Adrenal gland (tissue), 12 donors: ENCODE measurements around the gene ANKS1B. TPM values are rescaled to one million over a fixed set of nuclear protein-coding genes. Genes with fewer than 3 reads are reported as not detected.

ENCODE experiments used
- DNase-seq, 7 donors: peaks; one replicate each; pipeline ENCODE4 v3.0.0-alpha.2; 2019 to 2020
- H3K27ac ChIP-seq, 5 donors: fragments of 200-600 bp; sonication (generic) in 4 of 5; 1 replicate in 3 of 5; 2 replicates in 2 of 5; pipeline versions ENCODE4 v1.5.1 to v1.8.0; 2016 to 2020; ENCODE audit warnings: mild to moderate bottlenecking in 1 of 5
- H3K27me3 ChIP-seq: fragments of 200-600 bp; 2 replicates; pipeline ENCODE4 v1.8.0; 2021
- H3K36me3 ChIP-seq, 2 donors: fragments of 200-600 bp; replicated peaks in 1 of 2; 1 replicate in 1 of 2; 2 replicates in 1 of 2; pipeline versions ENCODE4 v1.5.1 to v1.8.0; 2018 to 2022
- H3K4me1 ChIP-seq, 2 donors: fragments of 200-600 bp; replicated peaks in 1 of 2; 1 replicate in 1 of 2; 2 replicates in 1 of 2; pipeline versions ENCODE4 v1.5.1 to v1.8.0; 2018 to 2021
- H3K4me3 ChIP-seq, 4 donors: fragments of 200-600 bp; sonication (generic) in 3 of 4; one replicate each; pipeline ENCODE4 v1.5.1; 2016 to 2018
- H3K9me3 ChIP-seq, 3 donors: fragments of 200-600 bp; sonication (generic) in 1 of 3; replicated peaks in 1 of 3; 1 replicate in 2 of 3; 2 replicates in 1 of 3; pipeline versions ENCODE4 v1.5.1 to v1.8.0; 2016 to 2021
- CTCF ChIP-seq, 6 experiments: fragments of 450-650 bp in 4 of 6; fragments of 200-600 bp in 2 of 6; sonication (generic) in 1 of 6; IDR thresholded peaks; 1 replicate in 5 of 6; 2 replicates in 1 of 6; pipeline versions ENCODE4 v1.5.1 to v1.8.0; 2016 to 2021; ENCODE audit warnings: antibody characterized with exemption in 6 of 6, mild to moderate bottlenecking in 2 of 6, moderate library complexity in 1 of 6
- POLR2A ChIP-seq, 2 donors: fragments of 450-650 bp; IDR thresholded peaks; one replicate each; pipeline ENCODE4 v1.6.1; 2017; ENCODE audit warnings: antibody characterized with exemption in 2 of 2, mild to moderate bottlenecking in 2 of 2, moderate library complexity in 1 of 2
- WGBS, 4 donors: extraction: QIAGEN DNeasy Blood & Tissue Kit in 2 of 4; methylation state at CpG; one replicate each; pipeline versions ENCODE4 v1.1.5 to v1.1.7; 2013 to 2017; 5-methylcytosine and 5-hydroxymethylcytosine counted together
- intact Hi-C, 2 donors: fragments of 100-400 bp; cut with DNase I; formaldehyde crosslinking; loops; one replicate each; pipeline versions ENCODE4 v1.14.1 to v1.15.0; 2022 to 2023
- polyA plus RNA-seq, 3 donors: library from polyadenylated mRNA; stranded (reverse); fragments of 200-250 nt in 2 of 3; fragments of 350-450 nt in 1 of 3; fragmentation: Illumina TruSeq in 1 of 3; extraction: RNeasy Lipid Tissue Mini Kit (QIAGEN cat#74804) in 1 of 3; gene quantifications; one replicate each; pipeline ENCODE4 v1.2.3, GENCODE V29; 2013 to 2014
- total RNA-seq, 9 donors: library from RNA; depleted of rRNA in 4 of 9; stranded (reverse); fragments of >200 nt in 4 of 9; fragments of 120-200 nt in 1 of 9; fragmentation: NEBNext Ultra II Directional in 1 of 9; extraction: Animal tissue kit (Norgen Biotek cat#: 25700) in 1 of 9; gene quantifications; one replicate each; pipeline versions ENCODE4 v1.1.0 to v1.2.4, GENCODE V29; 2013 to 2023
- donor health status: healthy with polysubstance abuse.
- donor health status: Bipolar disorder and iron deficiency.
- donor health status: DM: yes; HTN: yes; CAD: no.
- donor health status: DM: no; HTN: no; CAD: no.
- donor health status: DM: no; HTN: no; CAD: no.
- donor health status: DM: yes; HTN: yes; CAD: no.

The ANKS1B gene
- total and polyA plus RNA-seq, 12 donors, result 1.3 to 28.1 (median 8.0) TPM

GRCh38 chr12:99259040-99259934 is 725.4 kb downstream of the ANKS1B start:
- intact Hi-C loops, result no loop called here
- H3K27ac ChIP-seq, result no peak overlapping the region
- no peaks in the 10 kb centered on the region for H3K36me3 ChIP-seq
- DNase-seq, result peak in 1 of 7 donors; percentile 3
- no peaks in the 10 kb centered on the region for H3K27me3 ChIP-seq
- H3K4me1 ChIP-seq, result no peaks in the 10 kb centered on the region
- WGBS, 4 donors, result 69 to 74% (median 73%) methylated on average over 12 of the region's 12 CpGs
- no peak overlapping the region for H3K4me3 ChIP-seq
- H3K9me3 ChIP-seq, result no peaks in the 10 kb centered on the region
- TF ChIP-seq POLR2A (IDR thresholded peaks at IDR 0.05) (no peak), CTCF (IDR thresholded peaks at IDR 0.05) (no peak)

- H3K4me3 ChIP-seq, result no peak overlapping the region
- H3K4me1 ChIP-seq, result no peaks in the 10 kb centered on the region
- H3K36me3 ChIP-seq, result no peaks in the 10 kb centered on the region
- no peaks in the 10 kb centered on the region for H3K9me3 ChIP-seq
- no peak for TF ChIP-seq CTCF (IDR thresholded peaks at IDR 0.05)
- no peak for TF ChIP-seq POLR2A (IDR thresholded peaks at IDR 0.05)
- intact Hi-C loops, result no loop called here
- H3K27me3 ChIP-seq, result no peaks in the 10 kb centered on the region
- no peak overlapping the region for H3K27ac ChIP-seq
- no peak for DNase-seq
Measured at GRCh38 chr12:99257672-99258071, 727.1 kb downstream of the ANKS1B start.

GRCh38 chr12:99253068-99253467 is 731.7 kb downstream of the ANKS1B start:
- H3K4me1 ChIP-seq, result no peaks in the 10 kb centered on the region
- no peaks in the 10 kb centered on the region for H3K27me3 ChIP-seq
- 92 to 96% (median 95%) methylated on average over 3 of the region's 3 CpGs for WGBS, 4 donors
- H3K27ac ChIP-seq, result no peak overlapping the region
- H3K4me3 ChIP-seq, result no peak overlapping the region
- TF ChIP-seq POLR2A (IDR thresholded peaks at IDR 0.05) (no peak), CTCF (IDR thresholded peaks at IDR 0.05) (no peak)
- no peak for DNase-seq
- H3K9me3 ChIP-seq, result no peaks in the 10 kb centered on the region
- intact Hi-C loops, result no loop called here
- no peaks in the 10 kb centered on the region for H3K36me3 ChIP-seq

DNA sequence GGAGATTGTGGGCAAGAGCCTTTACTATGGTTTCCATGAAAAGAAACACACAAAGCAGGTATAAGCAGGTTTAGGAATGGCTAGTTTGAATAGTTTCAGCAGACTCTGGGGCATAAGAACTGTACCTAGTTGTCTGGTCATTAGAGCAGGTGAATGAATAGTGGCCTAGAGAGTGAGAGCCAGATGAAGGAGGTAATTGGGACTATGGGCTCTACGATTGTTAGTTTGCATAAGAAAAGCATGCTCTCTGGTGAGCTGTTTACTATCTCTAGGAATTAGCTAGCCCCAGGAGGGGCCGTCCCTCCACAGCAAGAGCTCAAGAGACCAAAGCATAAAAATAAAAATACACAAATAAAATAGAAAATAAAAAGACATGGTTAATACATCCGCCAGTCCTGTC is 734.6 kb downstream of the ANKS1B start:
- H3K36me3 ChIP-seq, result no peaks in the 10 kb centered on the region
- H3K27ac ChIP-seq, result no peak overlapping the region
- no peaks in the 10 kb centered on the region for H3K9me3 ChIP-seq
- intact Hi-C loops, result no loop called here
- 80 to 84% (median 82%) methylated on average over 3 of the region's 3 CpGs for WGBS, 4 donors
- DNase-seq, result no peak
- no peak for TF ChIP-seq CTCF (IDR thresholded peaks at IDR 0.05)
- TF ChIP-seq POLR2A (IDR thresholded peaks at IDR 0.05), result no peak
- no peaks in the 10 kb centered on the region for H3K27me3 ChIP-seq
- no peak overlapping the region for H3K4me3 ChIP-seq
- H3K4me1 ChIP-seq, result no peaks in the 10 kb centered on the region
